Islet precursor cell (in vitro differentiated cells): ENCODE measurements around the gene CACNG5.
"Not testable (repeated sequence)": the region's sequence is repeated elsewhere in the genome, so short reads cannot be mapped to it uniquely, and the experiment has no call there.

Experiments used
- DNase-seq: peaks from one replicate; pipeline ENCODE4 v3.0.0-alpha.2; 2018

Gene CACNG5

GRCh38 chr17:66850692-66851091, 15.8 kb downstream of the CACNG5 start:
- no peak for DNase-seq

- no peak for DNase-seq
These were observed 20.3 kb downstream of the CACNG5 start for GRCh38 chr17:66855204-66855603.

GRCh38 chr17:66858226-66859083, 23.5 kb downstream of the CACNG5 start:
- DNase-seq = no peak

- no peak for DNase-seq
These were observed 24.4 kb downstream of the CACNG5 start for GRCh38 chr17:66859353-66859752.

GRCh38 chr17:66860204-66860603, 25.3 kb downstream of the CACNG5 start:
- DNase-seq = no peak

- no peak for DNase-seq
These were observed 28.9 kb downstream of the CACNG5 start for GRCh38 chr17:66863820-66864219.

- no peak for DNase-seq
These were observed 30.2 kb downstream of the CACNG5 start for GRCh38 chr17:66865151-66865550.

- DNase-seq = no peak
These were observed 39.0 kb downstream of the CACNG5 start for GRCh38 chr17:66873962-66874361.

- no peak for DNase-seq
These were observed 50.0 kb downstream of the CACNG5 start for GRCh38 chr17:66884931-66885330.

- DNase-seq = no peak
These were observed 50.5 kb downstream of the CACNG5 start for GRCh38 chr17:66885417-66885816.

GRCh38 chr17:66889480-66890230, 54.7 kb downstream of the CACNG5 start:
- no peak for DNase-seq

- DNase-seq = no peak
These were observed 57.3 kb downstream of the CACNG5 start for GRCh38 chr17:66892246-66892645.

- no peak for DNase-seq
These were observed 58.5 kb downstream of the CACNG5 start for GRCh38 chr17:66893382-66893781.

GRCh38 chr17:66893863-66894262, 58.9 kb downstream of the CACNG5 start:
- DNase-seq = no peak

GRCh38 chr17:66897141-66897540, 62.2 kb downstream of the CACNG5 start:
- DNase-seq = no peak

- DNase-seq = no peak
These were observed 63.6 kb downstream of the CACNG5 start for GRCh38 chr17:66898536-66898935.

GRCh38 chr17:66900126-66901010, 65.5 kb downstream of the CACNG5 start:
- DNase-seq = no peak

- not testable (repeated sequence) for DNase-seq
These were observed 68.4 kb downstream of the CACNG5 start for GRCh38 chr17:66903296-66903695.

GRCh38 chr17:66903781-66904180, 68.9 kb downstream of the CACNG5 start:
- DNase-seq = no peak

GRCh38 chr17:66904760-66905624, 70.1 kb downstream of the CACNG5 start:
- DNase-seq = no peak

GRCh38 chr17:66906321-66907278, 71.7 kb downstream of the CACNG5 start:
- DNase-seq = peak; percentile 82
